Stimulated activated memory B cell treated with anti-CD40 and anti-IgM and Interleukin-4, amounts not matched to agents 10 μg/mL and 1 μg/mL and 100 μg/mL, for 72 hours (primary cell): Measurements from ENCODE around the gene THSD4.
"Not testable (repeated sequence)": the region's sequence is repeated elsewhere in the genome, so short reads cannot be mapped to it uniquely, and the experiment has no call there.

Experiments used
- ATAC-seq: fragments of 150-1000 bp; cut with Tn5 transposase; 2 replicates; pipeline ENCODE4 v1.10.0; 2021
- H3K27ac Mint-ChIP-seq: one replicate; pipeline ENCODE4 v1.8.0; 2022; ENCODE audit warnings: mild to moderate bottlenecking, mixed read lengths
- H3K27me3 Mint-ChIP-seq: one replicate; pipeline ENCODE4 v1.8.0; 2022; ENCODE audit warnings: mixed read lengths
- H3K36me3 Mint-ChIP-seq: one replicate; pipeline ENCODE4 v1.8.0; 2022; ENCODE audit warnings: mixed read lengths
- H3K4me1 Mint-ChIP-seq: one replicate; pipeline ENCODE4 v1.8.0; 2022; ENCODE audit warnings: mixed read lengths
- H3K4me3 Mint-ChIP-seq: one replicate; pipeline ENCODE4 v1.8.0; 2022; ENCODE audit warnings: mild to moderate bottlenecking, moderate library complexity, mixed read lengths
- H3K9me3 Mint-ChIP-seq: one replicate; pipeline ENCODE4 v1.8.0; 2022; ENCODE audit warnings: mixed read lengths

THSD4 gene

GRCh38 chr15:71125831-71126450 lies 10.7 kb downstream of the THSD4 start:
- ATAC-seq, result peak; percentile 12
- H3K27ac Mint-ChIP-seq, result no peak overlapping the region
- H3K4me3 Mint-ChIP-seq, result no peak overlapping the region
- H3K27me3 Mint-ChIP-seq, result peaks cover 16% of the 10 kb centered on the region
- H3K4me1 Mint-ChIP-seq, result no peaks in the 10 kb centered on the region
- no peaks in the 10 kb centered on the region for H3K36me3 Mint-ChIP-seq
- H3K9me3 Mint-ChIP-seq, result no peaks in the 10 kb centered on the region

GRCh38 chr15:71127083-71127482 lies 11.8 kb downstream of the THSD4 start:
- H3K9me3 Mint-ChIP-seq, result no peaks in the 10 kb centered on the region
- no peak overlapping the region for H3K27ac Mint-ChIP-seq
- no peaks in the 10 kb centered on the region for H3K4me1 Mint-ChIP-seq

GRCh38 chr15:71128159-71128558 lies 12.9 kb downstream of the THSD4 start:
- not testable (repeated sequence) for H3K27me3 Mint-ChIP-seq, H3K36me3 Mint-ChIP-seq, H3K4me1 Mint-ChIP-seq, H3K9me3 Mint-ChIP-seq, H3K27ac Mint-ChIP-seq, ATAC-seq, H3K4me3 Mint-ChIP-seq

More at GRCh38 chr15:71127083-71127482, 11.8 kb downstream of the THSD4 start:
- Mint-ChIP-seq H3K36me3 (no peaks in the 10 kb centered on the region), H3K27me3 (peaks cover 7% of the 10 kb centered on the region), H3K4me3 (no peak overlapping the region)
- ATAC-seq, result no peak

GRCh38 chr15:71128939-71129562 lies 13.8 kb downstream of the THSD4 start:
- Mint-ChIP-seq H3K4me1 (no peaks in the 10 kb centered on the region), H3K9me3 (no peaks in the 10 kb centered on the region), H3K36me3 (no peaks in the 10 kb centered on the region), H3K4me3 (no peak overlapping the region), H3K27me3 (no peaks in the 10 kb centered on the region), H3K27ac (no peak overlapping the region)
- ATAC-seq, result no peak

GRCh38 chr15:71129669-71130068 lies 14.4 kb downstream of the THSD4 start:
- ATAC-seq, result no peak
- no peak overlapping the region for H3K4me3 Mint-ChIP-seq
- no peaks in the 10 kb centered on the region for H3K9me3 Mint-ChIP-seq
- H3K27me3 Mint-ChIP-seq, result no peaks in the 10 kb centered on the region
- no peak overlapping the region for H3K27ac Mint-ChIP-seq
- H3K36me3 Mint-ChIP-seq, result no peaks in the 10 kb centered on the region
- H3K4me1 Mint-ChIP-seq, result no peaks in the 10 kb centered on the region

GRCh38 chr15:71131601-71132362 lies 16.5 kb downstream of the THSD4 start:
- H3K4me1 Mint-ChIP-seq, result no peaks in the 10 kb centered on the region
- ATAC-seq, result no peak
- H3K9me3 Mint-ChIP-seq, result no peaks in the 10 kb centered on the region
- no peaks in the 10 kb centered on the region for H3K27me3 Mint-ChIP-seq
- no peaks in the 10 kb centered on the region for H3K36me3 Mint-ChIP-seq
- no peak overlapping the region for H3K27ac Mint-ChIP-seq
- no peak overlapping the region for H3K4me3 Mint-ChIP-seq

GRCh38 chr15:71133747-71134472 lies 18.6 kb downstream of the THSD4 start:
- no peak overlapping the region for H3K4me3 Mint-ChIP-seq
- H3K9me3 Mint-ChIP-seq, result peaks cover 3% of the 10 kb centered on the region
- no peaks in the 10 kb centered on the region for H3K27me3 Mint-ChIP-seq
- ATAC-seq, result no peak
- no peak overlapping the region for H3K27ac Mint-ChIP-seq
- H3K4me1 Mint-ChIP-seq, result no peaks in the 10 kb centered on the region
- H3K36me3 Mint-ChIP-seq, result no peaks in the 10 kb centered on the region

- Mint-ChIP-seq H3K27ac (no peak overlapping the region), H3K27me3 (no peaks in the 10 kb centered on the region), H3K4me1 (no peaks in the 10 kb centered on the region), H3K36me3 (no peaks in the 10 kb centered on the region), H3K4me3 (no peak overlapping the region), H3K9me3 (peaks cover 3% of the 10 kb centered on the region)
- ATAC-seq, result no peak
Observed at GRCh38 chr15:71136159-71136783, 21.0 kb downstream of the THSD4 start.

- no peak for ATAC-seq
- Mint-ChIP-seq H3K27ac (no peak overlapping the region), H3K27me3 (no peaks in the 10 kb centered on the region), H3K4me3 (no peak overlapping the region), H3K9me3 (peaks cover 3% of the 10 kb centered on the region), H3K36me3 (no peaks in the 10 kb centered on the region), H3K4me1 (no peaks in the 10 kb centered on the region)
Observed at GRCh38 chr15:71136793-71137518, 21.7 kb downstream of the THSD4 start.

GRCh38 chr15:71138473-71138872 lies 23.2 kb downstream of the THSD4 start:
- H3K27me3 Mint-ChIP-seq, result peaks cover under 1% of the 10 kb centered on the region
- ATAC-seq, result no peak
- no peaks in the 10 kb centered on the region for H3K36me3 Mint-ChIP-seq
- H3K4me3 Mint-ChIP-seq, result no peak overlapping the region
- peaks cover 3% of the 10 kb centered on the region for H3K9me3 Mint-ChIP-seq
- no peak overlapping the region for H3K27ac Mint-ChIP-seq
- H3K4me1 Mint-ChIP-seq, result no peaks in the 10 kb centered on the region

- ATAC-seq, result no peak
- Mint-ChIP-seq H3K27me3 (peaks cover 8% of the 10 kb centered on the region), H3K4me3 (no peak overlapping the region), H3K4me1 (no peaks in the 10 kb centered on the region), H3K36me3 (no peaks in the 10 kb centered on the region), H3K9me3 (peaks cover 3% of the 10 kb centered on the region), H3K27ac (no peak overlapping the region)
Observed at GRCh38 chr15:71139241-71139640, 24.0 kb downstream of the THSD4 start.

- ATAC-seq, result no peak
- no peak overlapping the region for H3K27ac Mint-ChIP-seq
- H3K4me3 Mint-ChIP-seq, result no peak overlapping the region
- no peaks in the 10 kb centered on the region for H3K36me3 Mint-ChIP-seq
- peaks cover 3% of the 10 kb centered on the region for H3K9me3 Mint-ChIP-seq
- peaks cover 22% of the 10 kb centered on the region for H3K27me3 Mint-ChIP-seq
- no peaks in the 10 kb centered on the region for H3K4me1 Mint-ChIP-seq
Observed at GRCh38 chr15:71141572-71141971, 26.3 kb downstream of the THSD4 start.

- H3K27me3 Mint-ChIP-seq, result peaks cover 22% of the 10 kb centered on the region
- no peak overlapping the region for H3K4me3 Mint-ChIP-seq
- no peaks in the 10 kb centered on the region for H3K36me3 Mint-ChIP-seq
- no peaks in the 10 kb centered on the region for H3K4me1 Mint-ChIP-seq
- H3K27ac Mint-ChIP-seq, result no peak overlapping the region
- no peak for ATAC-seq
- H3K9me3 Mint-ChIP-seq, result peaks cover 3% of the 10 kb centered on the region
Observed at GRCh38 chr15:71142780-71143179, 27.5 kb downstream of the THSD4 start.

- peaks cover 22% of the 10 kb centered on the region for H3K27me3 Mint-ChIP-seq
- ATAC-seq, result no peak
- no peak overlapping the region for H3K27ac Mint-ChIP-seq
- no peaks in the 10 kb centered on the region for H3K9me3 Mint-ChIP-seq
- no peaks in the 10 kb centered on the region for H3K36me3 Mint-ChIP-seq
- no peaks in the 10 kb centered on the region for H3K4me1 Mint-ChIP-seq
- H3K4me3 Mint-ChIP-seq, result no peak overlapping the region
Observed at GRCh38 chr15:71143373-71144310, 28.4 kb downstream of the THSD4 start.
